Right lobe of liver (tissue), 6 donors: ENCODE data around the gene TMEM175. TPM values are rescaled to one million over a fixed set of nuclear protein-coding genes. Genes with fewer than 3 reads are reported as not detected.

Experiments
- ATAC-seq, 4 donors: fragments of 200-7000 bp; cut with Tn5 transposase; one replicate each; pipeline ENCODE4 v1.9.1; 2020; ENCODE audit warnings: mild to moderate bottlenecking in 4 of 4, moderate library complexity in 4 of 4
- DNase-seq, 3 donors: peaks; one replicate each; pipeline ENCODE4 v3.0.0-alpha.2; 2020
- H3K27ac ChIP-seq, 3 donors: fragments of 200-600 bp; one replicate each; pipeline ENCODE4 v1.8.0; 2022
- H3K27me3 ChIP-seq, 2 donors: fragments of 200-600 bp; one replicate each; pipeline ENCODE4 v1.8.0; 2022
- H3K36me3 ChIP-seq, 4 donors: fragments of 200-600 bp; sonication (generic) in 1 of 4; one replicate each; pipeline versions ENCODE4 v1.5.1 to v1.8.0; 2017 to 2022; ENCODE audit warnings: control low read depth in 1 of 4
- H3K4me1 ChIP-seq, 4 donors: fragments of 200-600 bp; sonication (generic) in 1 of 4; one replicate each; pipeline versions ENCODE4 v1.5.1 to v1.8.0; 2017 to 2022; ENCODE audit warnings: control low read depth in 1 of 4
- H3K4me3 ChIP-seq, 3 donors: fragments of 200-600 bp; one replicate each; pipeline ENCODE4 v1.8.0; 2022
- H3K9me3 ChIP-seq, 4 donors: fragments of 200-600 bp; sonication (generic) in 1 of 4; one replicate each; pipeline versions ENCODE4 v1.5.1 to v1.8.0; 2017 to 2022; ENCODE audit warnings: control low read depth in 1 of 4
- CTCF ChIP-seq, 4 donors: fragments of 200-600 bp in 3 of 4; fragments of 450-650 bp in 1 of 4; IDR thresholded peaks; one replicate each; pipeline versions ENCODE4 v1.5.1 to v1.8.0; 2016 to 2022; ENCODE audit warnings: antibody characterized with exemption in 4 of 4, mild to moderate bottlenecking in 2 of 4
- POLR2A ChIP-seq: fragments of 450-650 bp; IDR thresholded peaks from one replicate; pipeline ENCODE4 v1.6.1; 2017; ENCODE audit warnings: antibody characterized with exemption, mild to moderate bottlenecking
- WGBS: methylation state at CpG from one replicate; pipeline ENCODE4 v1.1.6; 2018; ENCODE audit warnings: low coverage, low lambda C conversion rate; ENCODE audit not compliant: insufficient coverage; ENCODE audit errors: missing lambda C conversion rate; 5-methylcytosine and 5-hydroxymethylcytosine counted together
- intact Hi-C, 2 donors: fragments of 100-400 bp; cut with DNase I; formaldehyde crosslinking; loops; one replicate each; pipeline versions ENCODE4 v1.11.2 to v1.14.1; 2022
- total RNA-seq, 6 experiments: library from RNA; depleted of rRNA in 2 of 6; stranded (reverse); fragments of >200 nt in 2 of 6; fragmentation: NEBNext Ultra II Directional in 3 of 6; extraction: Animal tissue kit (Norgen Biotek cat#: 25700) in 3 of 6; gene quantifications; one replicate each; pipeline versions ENCODE4 v1.1.0 to v1.2.4, GENCODE V29; 2016 to 2023
- donor health status: DM: no; HTN: yes; CAD: no.
- donor health status: DM: no; HTN: no; CAD: no.
- donor health status: DM: no; HTN: no; CAD: no.
- donor health status: DM: no; HTN: yes; CAD: no.
- donor health status: DM: no; HTN: yes; CAD: no.

The TMEM175 gene
- total RNA-seq, 6 experiments from 2014 or later, result 22.0 to 31.8 (median 23.6) TPM

GRCh38 chr4:961351-962230 is 29.3 kb downstream of the TMEM175 start:
- Histone ChIP-seq H3K36me3 (peaks cover 0 to 3% (median 0%) of the 10 kb centered on the region in 4 donors), H3K27ac (no peak overlapping the region), H3K9me3 (no peaks in the 10 kb centered on the region), H3K4me1 (no peaks in the 10 kb centered on the region), H3K27me3 (no peaks in the 10 kb centered on the region), H3K4me3 (no peak overlapping the region)
- DNase-seq, result no peak
- WGBS, result 100% methylated on average over 3 of the region's 52 CpGs
- TF ChIP-seq CTCF (IDR thresholded peaks at IDR 0.05) (no peak), POLR2A (no peak)
- no peak for ATAC-seq
- intact Hi-C loops, result no loop called here

GRCh38 chr4:962231-963208 is 30.3 kb downstream of the TMEM175 start:
- intact Hi-C loops, result no loop called here
- Histone ChIP-seq H3K4me3 (no peak overlapping the region), H3K27ac (no peak overlapping the region), H3K4me1 (no peaks in the 10 kb centered on the region), H3K27me3 (no peaks in the 10 kb centered on the region), H3K9me3 (no peaks in the 10 kb centered on the region), H3K36me3 (peaks cover 0 to 3% (median 0%) of the 10 kb centered on the region in 4 donors)
- TF ChIP-seq CTCF (IDR thresholded peaks at IDR 0.05) (no peak), POLR2A (no peak)
- DNase-seq, result no peak
- no peak for ATAC-seq
- WGBS, result 100% methylated on average over 1 of the region's 54 CpGs

- TF ChIP-seq CTCF (IDR thresholded peaks at IDR 0.05), result no peak
- TF ChIP-seq POLR2A, result no peak
- no peak for ATAC-seq
- no peak overlapping the region for H3K27ac ChIP-seq
- no peak for DNase-seq
- 100% methylated on average over 2 of the region's 39 CpGs for WGBS
- intact Hi-C loops, result no loop called here
- no peaks in the 10 kb centered on the region for H3K27me3 ChIP-seq
- H3K9me3 ChIP-seq, result no peaks in the 10 kb centered on the region
- H3K36me3 ChIP-seq, result peaks cover 0 to 3% (median 0%) of the 10 kb centered on the region in 4 donors
- no peaks in the 10 kb centered on the region for H3K4me1 ChIP-seq
- no peak overlapping the region for H3K4me3 ChIP-seq
Observed at GRCh38 chr4:963276-964225, 31.3 kb downstream of the TMEM175 start.
